GM19467 (cell line): ENCODE results near the gene SRD5A3.

Experiments used
- ATAC-seq: cut with Tn5 transposase; IDR thresholded peaks from one replicate; pipeline ENCODE4 v1.9.1; 2021; ENCODE audit warnings: mild to moderate bottlenecking, moderate library complexity; ENCODE audit not compliant: unreplicated experiment

SRD5A3 gene

DNA sequence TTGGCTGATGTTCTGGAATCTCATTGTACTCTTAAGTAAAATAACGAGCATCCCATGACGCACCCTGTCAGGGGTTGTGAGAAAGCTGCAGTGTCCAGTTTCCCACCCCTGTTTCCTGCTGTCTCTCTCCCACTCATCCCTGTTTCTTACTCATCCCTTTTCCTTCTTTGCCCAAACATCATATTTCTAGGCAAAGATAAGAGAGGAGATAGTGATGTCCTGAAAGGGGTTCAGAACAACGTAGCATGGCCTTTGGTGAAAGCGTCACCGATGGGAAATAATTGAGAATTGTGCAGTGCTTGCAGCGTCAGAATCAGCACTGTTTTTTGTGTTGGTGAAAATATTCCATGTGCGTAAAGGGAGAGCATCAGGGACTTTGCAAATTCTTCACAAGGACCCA is 26.2 kb downstream of the SRD5A3 start:
- ATAC-seq, result no peak

DNA sequence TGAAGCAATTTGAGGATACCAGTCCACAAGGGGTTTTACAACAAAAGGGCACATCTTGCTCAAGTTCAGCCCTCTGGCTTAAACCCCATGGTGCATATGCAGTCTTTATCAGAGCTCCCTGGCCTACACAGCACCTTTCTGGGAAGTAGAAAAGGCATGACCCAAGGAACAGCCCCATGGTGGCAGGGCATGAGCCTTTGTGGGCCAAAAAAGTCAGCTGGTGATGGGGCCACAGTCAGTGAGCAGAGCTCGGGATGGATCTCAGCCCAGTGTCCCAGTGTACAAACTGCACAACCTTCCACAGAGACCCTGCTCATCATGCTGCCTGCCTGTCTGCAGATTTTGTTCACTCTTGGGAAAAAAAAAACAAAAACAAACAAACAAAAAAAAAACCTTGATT is 27.4 kb downstream of the SRD5A3 start:
- no peak for ATAC-seq

DNA sequence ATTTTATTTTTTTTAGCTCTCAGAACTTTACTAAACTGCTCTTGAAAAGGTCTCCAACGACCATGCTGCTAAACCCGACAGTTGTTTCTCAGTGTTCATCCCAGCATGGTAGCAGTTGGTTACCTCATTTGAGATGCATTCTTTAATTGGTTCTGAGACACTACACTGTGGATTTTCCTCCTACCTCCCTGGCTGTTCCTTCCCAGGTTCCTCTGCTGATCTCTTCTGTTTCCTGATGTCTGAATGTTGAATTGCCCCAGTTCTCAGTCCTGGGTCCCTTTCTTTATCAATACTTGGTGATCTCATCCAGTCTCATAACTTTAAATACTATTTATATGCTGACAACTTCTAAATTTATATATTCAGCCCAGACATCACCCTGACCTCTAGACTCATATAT is 30.7 kb downstream of the SRD5A3 start:
- no peak for ATAC-seq

DNA sequence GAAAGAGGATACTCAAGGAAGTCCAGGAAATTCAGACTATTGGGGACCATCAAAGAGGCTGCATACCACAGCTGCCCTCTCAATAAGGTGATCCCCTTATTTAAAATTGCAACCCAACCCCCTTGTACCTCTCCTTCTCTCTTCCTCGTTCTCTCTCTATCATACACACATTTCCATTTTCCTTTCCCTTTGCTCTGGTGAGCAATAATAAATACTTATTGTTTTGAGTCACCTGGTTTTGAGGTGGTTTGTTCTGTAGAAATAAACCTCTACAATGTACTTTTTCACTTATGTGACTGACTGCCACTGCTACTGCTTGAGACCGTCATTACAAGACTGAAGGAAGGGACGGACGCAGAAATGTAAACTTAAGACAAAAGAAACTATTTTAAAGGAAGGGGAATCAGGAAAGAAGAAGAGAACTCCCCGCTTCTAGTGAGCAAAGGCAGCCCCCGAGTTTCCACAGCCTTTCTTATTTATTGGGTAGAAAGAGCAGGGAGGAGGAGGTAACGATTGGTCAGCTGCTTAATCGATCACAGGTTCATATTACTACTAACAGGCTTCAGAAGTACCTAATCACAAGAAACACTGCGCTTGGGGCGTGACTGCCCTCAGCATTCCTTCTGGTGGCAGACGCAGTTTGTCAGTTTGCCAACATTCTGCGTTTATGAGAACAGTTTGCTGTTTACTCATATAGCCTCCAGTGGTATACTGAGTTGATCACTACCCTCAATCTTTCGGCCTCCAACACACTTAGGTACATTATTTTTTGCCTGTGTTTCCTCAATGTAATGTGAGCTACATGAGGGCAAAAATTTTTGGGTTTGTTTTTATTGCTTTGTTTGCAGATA is 32.8 kb downstream of the SRD5A3 start:
- no peak for ATAC-seq

DNA sequence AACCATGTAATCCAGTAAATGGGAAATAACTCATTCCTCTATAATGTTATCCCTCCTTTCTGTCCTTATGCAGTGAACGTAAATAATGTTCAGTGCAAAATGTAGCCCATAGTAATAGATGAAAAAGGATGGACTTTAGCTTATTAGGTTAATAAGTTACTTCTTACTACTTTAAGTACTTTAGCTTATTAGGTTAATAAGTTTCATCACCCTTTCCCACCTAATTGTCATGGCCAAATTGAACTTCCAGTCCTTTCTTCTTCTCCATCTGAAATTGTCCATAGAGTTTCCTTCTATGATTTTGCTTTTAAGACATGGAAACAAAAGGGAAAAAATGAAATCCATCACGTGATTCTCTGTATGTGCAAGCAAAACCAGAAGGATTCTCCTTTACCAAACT is 34.5 kb downstream of the SRD5A3 start:
- ATAC-seq, result no peak

DNA sequence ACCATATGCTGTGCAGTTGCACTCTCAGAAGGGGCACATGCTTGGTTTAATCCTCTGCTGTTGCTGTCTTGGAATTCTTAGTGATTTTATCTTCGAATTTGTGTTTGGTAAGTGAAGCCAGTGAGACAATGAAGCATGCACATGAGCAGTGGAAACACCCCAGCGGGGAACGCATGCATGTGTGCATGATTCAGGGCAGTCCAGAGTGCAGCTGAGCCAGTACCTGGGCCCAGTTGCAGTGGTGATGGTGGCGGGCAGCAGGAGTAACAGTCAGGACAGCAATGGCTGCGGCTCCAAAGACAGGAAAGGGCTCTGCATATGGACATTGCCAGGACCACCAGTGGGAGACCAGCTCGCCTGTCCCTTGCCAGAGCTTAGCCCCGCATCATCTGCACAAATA is 35.5 kb downstream of the SRD5A3 start:
- no peak for ATAC-seq

DNA sequence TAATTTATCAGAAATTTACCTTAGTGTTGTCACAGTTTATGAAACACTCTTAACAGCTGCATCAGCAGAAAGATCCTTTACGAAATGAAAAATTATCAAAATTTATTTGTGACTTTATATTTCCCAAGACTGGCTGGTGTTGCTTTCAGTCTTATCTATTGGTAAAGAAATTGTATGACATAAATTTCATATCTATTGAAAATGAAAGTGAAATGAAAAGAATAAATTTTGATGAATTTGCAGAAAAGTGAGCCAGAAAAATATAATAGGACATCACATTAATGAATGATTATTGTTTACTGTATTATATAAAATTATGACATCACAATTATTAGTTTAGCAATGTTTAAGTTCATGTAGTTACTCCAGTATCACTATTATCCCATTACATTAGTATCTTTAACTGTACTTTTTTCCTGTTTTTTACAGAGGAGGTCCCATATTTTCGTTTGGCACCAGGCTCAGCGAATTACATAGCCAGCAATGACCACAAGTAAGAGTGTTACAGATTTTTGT is 36.5 kb downstream of the SRD5A3 start:
- no peak for ATAC-seq

DNA sequence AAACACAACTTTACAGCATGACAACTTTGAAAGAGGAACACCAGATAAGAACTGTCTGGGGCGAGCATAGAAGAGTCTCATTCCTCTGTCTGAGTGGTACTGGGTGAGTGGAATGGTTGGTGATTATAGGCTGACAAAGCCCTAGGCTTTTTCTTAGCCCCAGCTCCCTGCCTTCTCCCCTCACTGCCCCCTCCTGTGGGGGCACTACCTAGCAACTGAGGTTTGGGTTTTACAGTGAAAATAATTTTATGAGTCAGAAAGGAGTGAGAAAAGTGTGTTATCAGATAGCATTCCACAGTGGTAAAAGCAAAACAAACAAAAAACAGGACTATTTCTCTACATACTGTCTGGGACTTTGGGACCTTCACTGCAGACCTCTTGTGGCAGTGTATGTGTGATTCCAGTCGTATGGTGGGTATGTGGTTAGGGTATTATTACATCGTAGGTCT is 39.2 kb downstream of the SRD5A3 start:
- ATAC-seq, result no peak

DNA sequence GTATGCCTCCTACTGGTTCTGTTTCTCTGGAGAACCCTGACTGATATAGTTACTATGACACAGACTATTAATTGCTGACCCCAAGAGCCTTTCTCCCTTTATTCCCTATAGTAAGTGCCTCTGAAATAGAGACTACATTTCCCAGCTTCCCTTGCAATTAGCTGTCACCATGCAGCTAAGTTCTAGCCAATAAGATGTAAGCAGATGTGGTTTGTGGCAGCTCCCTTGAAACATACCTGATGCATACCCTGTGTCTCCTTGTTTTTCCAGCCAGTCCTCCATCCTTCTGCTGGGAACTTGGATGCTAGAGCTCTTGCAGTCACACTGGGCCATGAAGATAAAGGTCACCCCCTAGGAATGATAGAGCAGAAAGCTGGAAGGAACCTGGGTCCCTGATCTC is 40.0 kb downstream of the SRD5A3 start:
- peak; percentile 63 for ATAC-seq

DNA sequence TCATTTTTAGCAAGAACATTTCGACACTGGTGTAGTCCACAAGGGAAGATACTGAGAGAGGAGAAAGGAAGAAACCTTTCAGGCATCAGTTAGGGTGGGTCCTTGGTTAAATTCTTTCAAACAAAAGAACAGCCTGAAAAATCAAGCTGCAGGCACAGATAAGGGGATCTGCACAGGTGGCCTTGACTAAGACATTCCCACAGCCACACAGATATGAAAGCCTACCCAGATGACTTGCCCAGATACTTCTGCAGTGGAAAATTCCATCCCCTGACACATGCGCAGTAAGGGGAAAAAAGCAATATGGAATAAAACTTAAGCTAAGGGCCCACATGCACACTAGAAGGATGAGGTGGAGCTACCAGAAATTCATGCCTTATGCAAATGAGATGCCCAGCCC is 40.8 kb downstream of the SRD5A3 start:
- no peak for ATAC-seq

DNA sequence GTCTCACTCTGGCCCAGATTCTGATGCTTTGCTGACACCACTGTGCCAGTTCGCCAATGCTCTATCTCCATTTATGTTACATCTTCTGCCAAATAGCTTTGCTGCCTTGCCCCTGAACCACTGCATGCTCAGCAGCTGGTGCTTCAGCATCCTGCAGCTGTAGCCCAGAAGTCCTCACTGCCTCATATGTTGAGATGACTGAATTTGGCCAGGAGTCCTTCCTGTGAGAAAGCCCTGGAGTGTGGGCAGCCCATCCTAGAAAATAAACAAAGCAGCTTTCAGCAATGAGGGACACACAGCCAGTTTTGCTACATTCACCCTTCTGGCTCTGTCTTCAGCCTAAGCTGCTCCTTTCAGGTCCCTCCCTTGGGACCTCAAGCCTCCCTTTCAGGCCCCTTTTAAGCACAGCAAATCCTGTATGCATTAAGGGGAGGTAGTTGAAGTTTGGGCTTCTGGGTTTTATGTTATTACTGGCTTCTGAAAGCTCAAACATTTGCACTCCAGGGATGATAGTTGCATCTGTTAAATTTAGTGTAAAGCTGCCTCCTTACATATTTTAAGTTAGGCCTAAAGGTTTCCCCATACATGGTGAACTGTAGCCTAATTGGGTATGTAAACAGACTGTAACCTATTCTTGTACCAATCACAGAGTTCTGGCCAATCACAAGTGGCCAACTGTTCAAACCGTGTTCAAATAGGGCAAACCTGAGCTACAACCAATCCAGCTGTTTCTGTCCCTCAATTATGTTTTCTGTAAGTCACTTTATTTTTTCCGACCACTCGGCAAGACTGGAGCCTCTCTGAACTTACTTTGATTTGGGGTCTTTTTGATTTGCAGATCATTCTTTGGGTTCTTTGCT is 47.6 kb downstream of the SRD5A3 start:
- ATAC-seq, result no peak

DNA sequence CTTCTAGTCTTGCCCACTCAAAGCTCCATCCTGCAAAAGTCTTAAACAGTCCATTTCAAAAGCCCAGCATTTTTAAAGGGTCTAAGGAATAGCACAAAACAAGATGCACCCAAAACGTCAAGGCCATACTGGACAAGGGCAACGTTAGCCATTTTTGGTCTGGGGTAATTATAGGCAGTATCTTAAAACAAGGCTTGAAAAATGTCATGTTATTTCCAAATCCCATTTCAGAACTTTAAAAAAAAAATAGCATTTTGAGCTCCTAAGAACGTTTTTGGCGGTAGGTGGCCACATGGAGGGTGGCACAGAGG is 49.1 kb downstream of the SRD5A3 start:
- no peak for ATAC-seq

DNA sequence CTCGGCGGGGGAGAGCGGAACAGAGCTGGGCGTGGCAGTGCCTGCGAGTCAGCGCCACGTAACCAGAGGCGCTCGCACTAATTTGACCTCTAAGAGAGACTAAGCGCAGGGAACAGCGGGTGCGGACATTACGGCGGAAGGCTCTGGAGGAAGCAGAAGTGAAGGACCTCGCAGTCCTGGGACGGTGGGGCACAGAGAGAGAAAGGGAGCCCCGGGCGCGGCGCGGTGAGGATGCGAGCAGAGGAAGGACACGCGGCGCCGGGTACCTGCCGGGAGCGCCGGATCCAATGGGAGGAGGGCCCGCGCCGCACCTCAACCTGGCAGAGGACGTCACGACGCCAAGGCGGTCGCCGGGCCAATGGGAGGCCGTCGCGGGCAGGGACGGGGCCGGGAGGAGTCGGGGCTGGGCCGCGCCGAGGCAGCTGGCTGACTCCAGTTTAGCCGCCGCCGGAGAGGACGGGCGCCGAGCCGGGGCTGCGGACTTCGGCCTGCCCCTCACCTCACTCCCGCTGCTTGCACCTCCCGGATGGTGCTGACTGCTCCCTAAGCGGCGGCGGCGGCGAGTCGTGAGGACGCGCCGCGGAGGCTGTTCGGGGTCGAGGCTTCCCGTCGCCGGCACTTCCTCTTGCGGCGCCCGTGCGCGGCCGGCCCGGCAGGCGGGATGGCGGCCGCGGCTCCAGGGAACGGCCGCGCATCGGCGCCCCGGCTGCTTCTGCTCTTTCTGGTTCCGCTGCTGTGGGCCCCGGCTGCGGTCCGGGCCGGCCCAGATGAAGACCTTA is 49.7 kb downstream of the SRD5A3 start, which contains the start of gene TMEM165:
TMEM165 (plus strand) TSS at position 429 of the 779 bp plus-strand sequence; CDS start at position 662, 233 bp downstream.
- peak; percentile 94 for ATAC-seq

DNA sequence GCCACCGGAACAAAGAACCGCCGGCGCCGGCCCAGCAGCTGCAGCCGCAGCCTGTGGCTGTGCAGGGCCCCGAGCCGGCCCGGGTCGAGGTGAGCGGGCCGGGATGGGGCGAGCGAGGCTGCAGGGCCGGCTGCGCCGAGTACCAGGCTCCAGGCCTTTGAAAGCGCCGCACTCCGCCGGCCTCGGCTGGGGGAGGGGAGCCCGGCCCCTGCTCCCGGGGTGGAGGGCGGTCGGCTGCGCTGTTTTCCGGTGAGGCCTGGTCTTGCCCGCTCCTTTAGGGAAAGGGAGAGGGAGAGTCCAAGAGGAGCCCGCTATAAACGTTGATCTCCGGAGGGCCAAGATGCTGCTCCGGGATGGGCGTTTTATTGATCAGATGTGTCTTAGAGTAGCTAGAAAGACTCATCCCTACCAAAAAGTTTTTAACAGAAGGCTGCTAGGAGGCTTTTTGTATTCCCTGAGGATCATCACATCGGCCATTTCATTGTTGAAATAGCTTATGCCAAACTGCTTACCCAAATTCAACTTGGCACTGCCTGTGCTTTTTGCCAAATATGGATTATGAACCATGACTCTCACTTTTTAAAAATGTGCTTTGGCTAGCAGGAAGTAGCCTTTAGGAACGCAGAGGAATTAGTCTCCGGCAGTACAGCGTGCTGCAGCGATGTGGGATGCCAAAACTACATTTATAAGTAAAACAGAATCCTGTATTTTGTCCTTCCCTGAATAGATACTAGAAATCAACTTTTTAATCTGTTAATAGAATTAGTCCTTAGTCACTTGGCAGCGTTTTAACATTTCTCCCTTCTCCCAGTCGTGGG is 50.5 kb downstream of the SRD5A3 start:
- peak; percentile 21 for ATAC-seq

DNA sequence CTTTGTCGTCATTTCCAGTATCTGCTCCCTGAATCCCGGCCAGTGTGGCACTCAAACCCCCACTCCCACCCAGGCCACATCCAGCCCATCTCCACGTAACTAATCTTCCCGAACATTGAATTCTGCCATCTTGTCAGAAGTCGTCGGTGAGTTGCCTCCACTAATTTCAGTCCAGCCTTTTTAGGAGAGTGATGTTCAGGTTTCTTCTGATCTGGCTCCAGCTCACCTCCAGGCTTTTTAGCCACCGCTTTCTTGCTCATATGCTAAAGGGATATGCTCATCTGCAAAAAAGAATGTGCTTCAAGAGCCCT is 51.0 kb downstream of the SRD5A3 start:
- ATAC-seq, result no peak

DNA sequence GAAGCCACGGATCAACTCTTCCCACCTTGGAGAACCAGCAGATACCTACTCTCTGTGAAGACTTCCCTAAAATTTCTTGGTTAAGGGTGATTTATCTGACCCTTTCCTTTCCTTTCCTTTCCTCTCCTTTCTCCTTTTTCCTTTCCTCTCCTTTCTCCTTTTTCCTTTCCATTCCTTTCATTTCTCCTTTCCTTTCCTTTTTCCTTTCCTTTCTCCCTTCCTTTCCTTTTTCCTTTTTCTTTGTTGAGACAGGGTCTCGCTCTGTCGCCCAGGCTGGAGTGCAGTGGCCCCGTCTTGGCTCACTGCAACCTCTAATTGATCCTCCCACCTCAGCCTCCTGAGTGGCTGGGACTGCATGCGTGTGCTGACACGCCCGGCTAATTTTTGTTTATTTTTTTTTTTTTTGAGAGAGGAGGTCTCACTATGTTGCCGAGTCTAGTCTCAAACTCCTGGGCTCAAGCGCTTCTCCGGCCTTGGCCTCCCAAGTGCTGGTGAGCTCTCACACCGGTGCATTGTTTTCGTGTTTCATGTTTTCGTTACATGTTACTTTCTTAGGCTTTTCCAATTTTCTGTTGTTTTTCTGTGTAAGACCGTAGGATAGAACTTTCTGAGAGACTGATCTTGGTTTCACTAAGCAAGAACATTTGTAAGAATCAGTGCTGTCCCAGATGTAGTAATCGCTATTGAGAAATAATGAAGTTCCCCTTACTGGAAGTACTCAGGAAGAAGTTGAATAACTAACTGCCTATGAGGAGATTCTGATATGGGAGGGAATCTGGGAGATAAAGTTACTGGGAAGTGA is 51.7 kb downstream of the SRD5A3 start:
- no peak for ATAC-seq

DNA sequence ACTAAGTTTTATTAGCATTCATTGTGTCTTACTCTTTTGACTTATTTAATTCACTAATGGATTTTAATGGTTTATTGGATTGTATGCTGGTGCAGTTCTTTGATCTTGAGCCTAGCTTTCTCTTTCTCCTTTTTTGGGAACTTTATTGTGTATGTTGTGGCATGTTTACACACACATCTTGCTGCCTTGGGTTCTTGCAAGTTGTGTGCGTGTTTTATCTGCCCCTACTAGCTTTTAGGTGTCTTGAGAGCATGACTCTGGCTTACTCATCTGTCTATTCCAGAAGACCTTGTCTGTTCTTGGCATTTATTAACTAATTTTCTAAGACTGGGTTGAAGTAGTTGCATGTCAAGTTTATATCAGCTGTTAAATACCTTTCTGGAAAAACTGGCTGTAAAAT is 52.4 kb downstream of the SRD5A3 start:
- ATAC-seq, result no peak

DNA sequence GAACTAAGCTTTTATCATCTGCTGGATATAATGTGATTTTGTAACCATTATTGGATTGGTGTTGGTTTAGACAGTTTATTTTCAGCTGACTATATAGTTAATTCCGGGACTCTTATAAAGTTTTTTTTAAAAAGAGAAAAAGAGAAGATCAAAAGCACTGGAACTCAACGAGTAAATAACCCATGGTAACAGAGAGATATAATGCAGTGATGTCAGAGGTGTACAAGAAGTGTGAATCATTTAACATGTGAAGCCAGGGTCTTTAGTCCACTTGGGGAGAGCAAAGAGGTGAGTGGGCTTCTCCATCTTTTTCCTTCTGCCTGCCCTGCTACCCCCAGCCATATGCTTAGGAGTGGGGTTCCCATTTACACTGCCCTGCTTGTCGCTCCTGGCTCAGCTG is 52.9 kb downstream of the SRD5A3 start:
- ATAC-seq, result no peak

DNA sequence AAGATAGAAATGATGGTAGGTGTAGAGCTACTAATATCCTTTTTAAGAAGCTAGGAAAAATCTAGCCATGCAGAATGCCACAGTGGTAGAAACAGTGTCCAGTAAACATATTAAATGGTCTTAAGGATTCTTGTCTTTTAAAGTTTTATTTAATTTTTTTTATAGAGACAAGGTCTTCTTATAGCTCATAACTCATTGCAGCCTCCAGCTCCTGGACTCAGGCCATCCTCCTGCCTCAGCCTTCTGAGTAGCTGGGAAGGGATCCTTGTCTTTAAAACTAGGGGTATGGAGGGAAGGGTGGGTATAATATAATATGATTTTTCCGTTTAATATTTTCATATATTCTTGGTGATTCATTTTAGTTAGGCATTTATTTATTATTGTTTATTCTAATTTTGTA is 53.5 kb downstream of the SRD5A3 start:
- ATAC-seq, result no peak

DNA sequence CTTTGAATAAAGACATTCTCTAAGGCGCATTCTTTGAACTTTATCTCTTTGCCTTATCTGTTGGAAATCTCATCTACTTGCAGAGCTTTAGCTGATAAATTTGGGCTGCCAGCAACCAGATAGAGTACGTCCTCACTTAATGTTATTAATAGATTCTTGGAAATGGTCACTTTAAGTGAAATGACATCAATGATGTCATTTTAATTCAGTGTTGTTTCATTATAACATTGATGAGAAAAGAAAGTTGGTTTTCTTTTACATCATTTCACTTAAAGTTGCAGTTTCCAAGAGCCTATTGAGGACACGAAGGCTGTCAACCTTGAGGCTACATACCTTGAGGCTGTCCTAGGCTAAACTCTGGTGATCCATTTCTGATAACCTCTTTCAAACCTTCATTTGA is 59.0 kb downstream of the SRD5A3 start:
- ATAC-seq, result no peak
